Umbilical cord (tissue), 2 donors: ENCODE data around the gene MDFIC. TPM values are rescaled to one million over a fixed set of nuclear protein-coding genes. Genes with fewer than 3 reads are reported as not detected.
"Not testable (repeated sequence)": the region's sequence is repeated elsewhere in the genome, so short reads cannot be mapped to it uniquely, and the experiment has no call there.

ENCODE experiments used
- DNase-seq: peaks from one replicate; pipeline ENCODE4 v3.0.0-alpha.2; 2015; ENCODE audit warnings: low spot score
- total RNA-seq: library from RNA; depleted of rRNA; stranded (reverse); fragments of >200 nt; gene quantifications from one replicate; pipeline ENCODE4 v1.2.3, GENCODE V29; 2014; ENCODE audit warnings: low replicate concordance; ENCODE audit not compliant: insufficient read depth

MDFIC gene, protein sequence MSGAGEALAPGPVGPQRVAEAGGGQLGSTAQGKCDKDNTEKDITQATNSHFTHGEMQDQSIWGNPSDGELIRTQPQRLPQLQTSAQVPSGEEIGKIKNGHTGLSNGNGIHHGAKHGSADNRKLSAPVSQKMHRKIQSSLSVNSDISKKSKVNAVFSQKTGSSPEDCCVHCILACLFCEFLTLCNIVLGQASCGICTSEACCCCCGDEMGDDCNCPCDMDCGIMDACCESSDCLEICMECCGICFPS
- total RNA-seq: 66.2 TPM

DNA sequence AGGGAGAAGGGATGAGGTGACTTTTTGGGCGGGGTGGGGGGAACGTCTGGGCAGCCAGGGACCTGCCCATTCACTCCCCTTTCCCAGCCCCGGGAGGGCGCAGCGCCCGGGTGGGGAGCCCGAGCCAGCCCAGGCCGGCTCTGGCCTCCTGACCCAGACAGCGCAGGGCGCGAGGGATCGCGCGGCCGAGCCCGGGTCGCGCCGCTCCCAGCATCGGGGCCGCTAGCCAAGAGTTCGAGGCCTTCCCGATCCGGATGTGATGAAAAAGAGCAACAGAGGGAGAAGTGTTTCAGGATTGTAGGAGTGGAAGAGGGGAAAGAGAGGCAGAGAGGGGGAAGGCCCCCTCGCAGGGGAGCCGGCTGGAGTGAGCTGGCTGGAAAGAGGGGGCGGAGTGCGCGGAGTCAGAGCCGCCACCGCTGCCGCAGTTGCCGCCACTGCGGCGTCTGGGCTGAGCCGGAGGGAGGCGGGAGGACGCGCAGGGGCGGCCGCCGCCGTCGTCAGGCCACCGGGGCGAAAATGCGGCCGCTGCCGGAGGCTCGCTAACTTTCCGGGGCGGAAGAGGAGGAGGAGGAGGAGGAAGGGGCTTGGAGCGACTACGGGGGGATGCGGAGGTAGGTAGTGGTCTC is at the start of gene MDFIC:
MDFIC (plus strand) TSS at position 69 of the 626 bp plus-strand sequence. CDS start 940 bp downstream, outside the sequence.
- peak; percentile 68 for DNase-seq

DNA sequence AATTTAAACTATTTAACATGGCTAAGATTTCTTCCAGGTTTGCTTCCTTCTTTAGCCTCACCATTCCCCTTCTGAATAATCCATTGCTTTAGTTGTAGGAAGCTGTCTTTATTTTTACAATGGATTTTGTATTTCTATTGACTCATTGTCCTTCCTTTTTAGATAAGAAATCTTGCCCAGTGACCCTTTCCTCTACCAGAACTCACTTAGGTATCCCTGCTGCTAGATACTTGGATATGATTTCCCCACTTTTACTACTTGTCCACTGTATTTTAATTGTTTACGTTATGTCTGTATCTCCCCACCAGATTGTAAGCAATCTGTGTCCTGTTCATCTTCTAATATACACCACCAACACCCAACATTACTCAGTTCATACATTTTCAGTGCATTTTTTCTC is 47.7 kb upstream of the MDFIC start:
- DNase-seq: no peak

- no peak for DNase-seq
Measured at GRCh38 chr7:114875186-114875585, 46.7 kb upstream of the MDFIC start.

DNA sequence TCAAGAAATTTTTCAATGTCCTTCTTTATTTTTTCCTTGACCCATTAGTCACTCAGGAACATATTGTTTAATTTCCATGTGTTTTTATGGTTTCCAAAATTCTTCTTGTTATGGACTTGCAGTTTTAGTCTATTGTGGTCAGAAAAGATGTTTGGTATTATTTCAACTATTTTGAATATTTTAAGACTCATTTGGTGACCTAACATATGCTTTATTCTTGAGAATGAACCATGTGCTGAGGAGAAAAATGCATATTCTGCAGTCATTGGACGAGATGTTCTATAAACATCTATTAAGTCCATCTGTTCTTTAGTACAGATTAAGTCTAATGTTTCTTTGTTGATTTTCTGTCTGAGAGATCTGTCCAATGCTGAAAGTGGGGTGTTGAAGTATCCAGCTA is 42.3 kb upstream of the MDFIC start:
- no peak for DNase-seq

DNA sequence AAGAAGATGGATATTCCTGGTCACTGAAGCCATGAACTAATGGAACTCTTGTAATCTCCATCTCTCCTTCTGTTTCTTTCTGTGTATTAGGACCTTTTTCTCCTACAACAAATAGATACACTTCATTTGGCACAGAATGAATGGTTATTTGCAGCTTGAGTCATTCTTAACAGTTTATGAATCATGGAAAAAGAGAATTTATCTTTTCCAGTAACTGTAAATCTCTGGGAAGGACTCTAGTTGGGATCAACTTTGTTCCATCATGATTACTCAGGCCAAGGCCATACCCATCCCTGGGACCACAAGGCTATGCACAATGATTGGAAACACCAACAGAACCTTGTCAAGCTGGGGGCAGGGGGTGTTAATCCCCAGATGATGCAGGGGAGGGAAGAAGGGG is 36.1 kb upstream of the MDFIC start:
- no peak for DNase-seq

DNA sequence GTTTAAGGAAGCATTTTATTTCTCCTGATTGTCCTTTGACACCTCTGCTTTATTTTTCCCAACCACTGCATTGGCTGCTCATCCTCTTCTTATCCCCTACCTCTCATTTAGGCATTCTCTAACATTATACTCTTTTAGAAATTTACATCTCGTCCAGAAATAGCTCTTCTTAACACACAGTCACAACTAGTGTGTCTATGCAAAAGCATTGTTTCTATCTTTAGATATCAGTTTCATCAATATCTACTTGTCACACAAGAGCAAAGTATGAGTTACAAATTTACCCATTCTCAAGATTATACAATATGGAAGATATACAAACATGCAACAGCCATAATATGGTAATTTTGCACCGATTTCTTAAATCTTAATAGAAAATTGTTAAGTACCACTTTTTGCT is 35.7 kb upstream of the MDFIC start:
- no peak for DNase-seq

DNA sequence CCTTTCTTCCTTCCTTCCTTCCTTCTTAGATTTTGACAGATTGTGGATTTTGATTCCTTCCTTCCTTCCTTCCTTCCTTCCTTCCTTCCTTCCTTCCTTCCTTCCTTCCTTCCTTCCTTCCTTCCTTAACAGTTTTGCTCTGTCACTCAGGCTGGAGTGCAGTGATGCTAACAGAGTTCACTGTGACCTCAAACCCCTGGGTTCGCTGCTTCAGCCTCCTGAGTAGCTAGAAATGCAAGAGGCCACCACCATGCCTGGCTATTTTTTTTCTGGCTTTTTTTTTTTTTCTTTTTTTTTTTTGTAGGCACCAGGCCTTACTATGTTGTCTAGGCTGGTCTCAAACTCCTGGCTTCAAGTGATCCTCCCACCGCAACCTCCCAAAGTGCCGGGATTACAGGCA is 32.8 kb upstream of the MDFIC start:
- not testable (repeated sequence) for DNase-seq

DNA sequence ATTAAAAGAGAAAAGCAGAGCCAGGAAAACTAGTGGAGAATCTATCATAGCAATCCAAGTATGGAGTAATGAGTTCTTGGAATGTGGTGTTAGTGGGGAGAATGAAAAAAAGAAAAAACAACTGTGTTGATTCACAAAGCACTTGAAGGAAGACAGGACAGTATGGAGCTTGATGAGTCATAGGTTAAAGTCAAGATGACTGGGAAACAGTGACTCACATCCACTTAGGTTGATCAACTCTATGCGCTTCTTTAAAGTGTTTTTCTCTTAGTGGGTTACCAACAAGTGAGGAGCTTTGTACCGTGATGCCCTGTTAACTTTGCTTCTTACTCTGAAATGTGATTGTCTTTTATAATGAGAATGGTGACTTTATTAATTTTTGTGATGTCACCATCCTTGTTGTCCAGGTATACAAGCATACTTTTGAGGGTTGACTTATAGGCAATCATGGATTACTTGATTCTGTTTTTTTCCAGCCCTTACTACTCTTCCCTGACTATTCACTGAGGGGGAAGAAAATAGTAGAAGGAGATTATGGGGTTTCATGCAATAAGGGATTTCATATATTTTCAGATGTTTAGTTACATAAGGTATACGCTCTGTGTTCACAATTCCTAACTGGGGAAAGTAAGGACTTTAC is 32.1 kb upstream of the MDFIC start:
- DNase-seq: peak; percentile 38

DNA sequence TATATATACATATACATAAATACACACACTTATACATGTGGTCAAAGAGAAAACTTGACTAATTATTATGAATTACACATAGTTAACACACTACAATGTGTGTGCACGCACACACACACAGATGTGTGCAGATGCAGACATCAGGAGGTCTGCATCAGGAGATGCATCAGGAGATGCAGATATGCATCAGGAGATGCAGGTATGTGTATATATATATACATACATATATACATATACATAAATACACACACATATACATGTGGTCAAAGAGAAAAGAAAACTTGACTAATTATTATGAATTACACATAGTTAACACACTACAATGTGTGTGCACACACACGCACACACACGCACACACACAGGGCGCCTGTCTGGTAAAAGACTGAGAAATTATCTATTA is 31.3 kb upstream of the MDFIC start:
- no peak for DNase-seq

- DNase-seq: no peak
Measured at GRCh38 chr7:114900127-114900526, 21.8 kb upstream of the MDFIC start.

DNA sequence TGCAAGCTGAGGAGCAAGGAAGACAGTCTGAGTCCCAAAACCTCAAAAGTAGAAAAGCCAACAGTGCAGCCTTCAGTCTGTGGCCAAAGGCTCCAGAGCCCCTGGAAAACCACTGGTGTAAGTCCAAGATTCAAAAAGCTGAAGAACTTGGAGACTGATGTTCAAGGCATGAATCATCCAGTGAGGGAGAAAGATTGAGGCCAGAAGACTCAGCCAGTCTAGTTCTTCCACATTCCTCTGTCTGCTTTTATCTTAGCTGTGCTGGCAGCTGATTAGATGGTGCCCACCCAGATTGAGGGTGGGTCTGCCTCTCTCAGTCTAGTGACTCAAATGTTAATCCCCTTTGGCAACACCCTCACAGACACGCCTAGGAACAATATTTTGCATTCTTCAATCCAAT is 20.1 kb upstream of the MDFIC start:
- DNase-seq: no peak

- no peak for DNase-seq
Measured at GRCh38 chr7:114903131-114903530, 18.8 kb upstream of the MDFIC start.

DNA sequence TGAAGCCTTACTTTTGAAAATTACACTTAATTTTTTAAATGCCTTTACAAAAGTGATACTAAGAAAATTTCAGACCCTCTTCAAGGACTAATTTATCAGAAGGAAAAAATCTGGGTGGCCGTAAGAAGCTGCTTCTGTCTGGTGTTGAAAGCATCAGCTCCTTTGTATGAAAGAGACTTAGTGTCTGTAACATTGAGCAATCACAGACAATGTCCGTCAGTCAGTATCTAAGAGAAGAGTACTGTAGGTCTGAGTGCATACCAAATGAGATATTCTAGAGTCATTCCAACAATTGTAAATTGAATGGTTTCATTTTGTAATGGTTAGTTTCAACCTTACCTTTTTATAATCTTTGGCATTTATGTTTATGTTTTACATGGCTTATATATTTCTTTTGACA is 11.1 kb upstream of the MDFIC start:
- DNase-seq: no peak

GRCh38 chr7:114911411-114911810 is 10.5 kb upstream of the MDFIC start:
- DNase-seq: no peak

DNA sequence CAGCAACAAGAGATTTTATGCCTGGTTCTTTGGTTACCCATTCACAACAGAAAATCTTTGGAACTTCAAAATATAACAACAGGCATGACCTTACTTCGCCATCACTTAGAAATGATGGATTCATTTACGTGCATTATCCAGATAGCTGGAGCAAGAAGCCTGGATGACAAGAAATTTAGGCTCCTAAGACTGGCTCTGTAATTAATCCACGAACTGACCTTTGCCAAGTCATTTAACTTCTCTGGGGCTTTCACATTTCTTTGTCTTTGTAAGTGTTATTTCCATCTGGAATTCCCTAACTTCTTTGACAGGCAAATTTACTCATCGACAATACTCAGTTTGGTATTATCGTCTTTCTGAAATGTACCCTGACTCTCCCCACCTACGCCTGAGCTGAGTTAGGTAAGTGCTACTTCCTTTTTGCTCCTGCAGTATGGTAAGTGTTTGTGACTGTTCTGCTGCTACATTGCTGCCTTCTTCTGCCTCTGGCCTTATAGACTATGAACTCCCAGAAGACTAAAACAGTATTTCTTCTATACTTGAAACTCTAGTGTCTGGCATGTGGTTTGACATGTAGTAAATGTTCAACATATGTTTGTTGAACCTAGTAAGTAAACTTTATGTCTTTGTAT is 5.5 kb upstream of the MDFIC start:
- DNase-seq: no peak

GRCh38 chr7:114917211-114917839 is 4.6 kb upstream of the MDFIC start:
- no peak for DNase-seq

DNA sequence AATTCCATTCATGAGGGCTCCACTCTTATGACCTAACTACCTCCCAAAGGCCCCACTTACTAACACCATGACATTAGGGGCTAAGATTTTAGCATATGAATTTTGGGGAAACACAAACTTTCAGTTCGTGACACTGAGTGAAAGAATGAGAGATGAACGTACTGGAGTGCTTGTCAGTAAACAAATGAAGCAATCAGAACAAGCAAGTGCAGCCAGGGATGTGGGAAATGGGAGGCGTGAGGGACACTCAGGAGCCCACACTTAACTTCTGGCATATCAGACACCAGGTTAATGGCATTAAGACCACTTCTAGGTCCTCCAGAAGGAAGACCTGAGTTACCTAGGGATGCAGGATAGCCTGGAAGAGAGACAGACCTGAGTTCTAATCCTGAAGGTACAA is 2.3 kb upstream of the MDFIC start:
- no peak for DNase-seq

DNA sequence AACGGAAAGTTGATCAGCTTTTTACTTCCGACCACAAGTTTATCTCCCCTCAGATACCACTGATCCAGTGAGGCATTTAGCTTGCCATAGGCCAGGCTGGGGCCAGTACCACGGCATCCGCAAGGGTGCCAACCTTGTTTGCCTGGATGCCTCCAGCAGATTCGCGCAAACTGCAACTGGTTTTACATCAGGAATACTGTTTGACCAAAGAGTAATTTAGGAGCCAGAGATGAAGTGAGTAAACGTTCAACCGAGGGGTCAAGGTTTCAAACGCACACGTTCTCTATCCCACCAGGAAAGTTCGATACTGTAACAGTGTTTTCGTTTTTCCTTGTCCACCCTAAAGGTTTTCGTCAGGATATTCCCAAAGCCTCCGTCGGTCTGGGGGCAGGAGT is 266 bp upstream of the MDFIC start:
- no peak for DNase-seq

- peak; percentile 90 for DNase-seq
Measured at GRCh38 chr7:114922652-114923402, 933 bp downstream of the MDFIC start.

DNA sequence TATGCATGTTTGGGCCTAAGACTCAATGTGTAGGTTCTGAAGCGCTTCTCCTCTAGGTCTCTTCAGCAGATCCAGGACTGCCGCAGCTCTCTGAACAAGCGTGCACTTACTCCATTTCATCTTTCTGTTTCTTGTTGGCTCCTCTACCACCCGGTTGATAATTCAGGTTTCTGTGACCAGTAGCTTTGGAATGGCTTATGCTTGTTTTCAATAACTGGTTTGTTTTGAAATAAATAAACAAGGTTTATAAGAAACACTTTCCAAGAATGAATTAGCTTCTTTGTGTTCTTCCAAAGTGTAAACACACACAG is 1.5 kb downstream of the MDFIC start:
- no peak for DNase-seq

- DNase-seq: no peak
Measured at GRCh38 chr7:114924038-114924712, 2.3 kb downstream of the MDFIC start.
